ENCODE measurements around the gene CADM2.

The CADM2 gene

GRCh38 chr3:85808755-85809154, 850.0 kb downstream of the CADM2 start:
- no peak for DNase-seq (ENCODE audit: low read depth)

GRCh38 chr3:85821130-85821756, 862.5 kb downstream of the CADM2 start:
- no peak for DNase-seq (ENCODE audit: low read depth)

- DNase-seq (ENCODE audit: low read depth): no peak
Observed at GRCh38 chr3:85835857-85836440, 877.2 kb downstream of the CADM2 start.

- DNase-seq (ENCODE audit: low read depth): no peak
Observed at GRCh38 chr3:85837402-85837801, 878.6 kb downstream of the CADM2 start.

- no peak for DNase-seq (ENCODE audit: low read depth)
Observed at GRCh38 chr3:85838921-85839320, 880.1 kb downstream of the CADM2 start.

GRCh38 chr3:85842081-85842480, 883.3 kb downstream of the CADM2 start:
- no peak for DNase-seq (ENCODE audit: low read depth)

- DNase-seq (ENCODE audit: low read depth): no peak
Observed at GRCh38 chr3:85846940-85847339, 888.2 kb downstream of the CADM2 start.

- DNase-seq (ENCODE audit: low read depth): no peak
Observed at GRCh38 chr3:85851071-85851470, 892.3 kb downstream of the CADM2 start.

GRCh38 chr3:85853805-85854204, 895.0 kb downstream of the CADM2 start:
- DNase-seq (ENCODE audit: low read depth): no peak

- DNase-seq (ENCODE audit: low read depth): no peak
Observed at GRCh38 chr3:85862893-85863455, 904.2 kb downstream of the CADM2 start.

- DNase-seq (ENCODE audit: low read depth): no peak
Observed at GRCh38 chr3:85864896-85865295, 906.1 kb downstream of the CADM2 start.

- DNase-seq (ENCODE audit: low read depth): no peak
Observed at GRCh38 chr3:85867072-85867471, 908.3 kb downstream of the CADM2 start.

- DNase-seq (ENCODE audit: low read depth): no peak
Observed at GRCh38 chr3:85875589-85875988, 916.8 kb downstream of the CADM2 start.

GRCh38 chr3:85877631-85878030, 918.8 kb downstream of the CADM2 start:
- DNase-seq (ENCODE audit: low read depth): no peak

GRCh38 chr3:85881833-85882393, 923.1 kb downstream of the CADM2 start:
- DNase-seq (ENCODE audit: low read depth): no peak

- DNase-seq (ENCODE audit: low read depth): no peak
Observed at GRCh38 chr3:85890043-85890555, 931.3 kb downstream of the CADM2 start.

GRCh38 chr3:85903434-85903833, 944.6 kb downstream of the CADM2 start:
- no peak for DNase-seq (ENCODE audit: low read depth)

- DNase-seq (ENCODE audit: low read depth): no peak
Observed at GRCh38 chr3:85912980-85913379, 954.2 kb downstream of the CADM2 start.

- no peak for DNase-seq (ENCODE audit: low read depth)
Observed at GRCh38 chr3:85922374-85922773, 963.6 kb downstream of the CADM2 start.

GRCh38 chr3:85930718-85931117, 971.9 kb downstream of the CADM2 start:
- no peak for DNase-seq (ENCODE audit: low read depth)

GRCh38 chr3:85933326-85933725, 974.5 kb downstream of the CADM2 start:
- DNase-seq (ENCODE audit: low read depth): no peak

- no peak for DNase-seq (ENCODE audit: low read depth)
Observed at GRCh38 chr3:85935171-85935570, 976.4 kb downstream of the CADM2 start.

- DNase-seq (ENCODE audit: low read depth): no peak
Observed at GRCh38 chr3:85939074-85939482, 980.3 kb downstream of the CADM2 start.

All from GM04503 (cell line).